ENCODE measurements around the gene CXCL8.

Gene CXCL8

GRCh38 chr4:73718375-73719373, 21.7 kb upstream of the CXCL8 start:
- no peak for DNase-seq (ENCODE audit: low spot score)

GRCh38 chr4:73721435-73721834, 18.9 kb upstream of the CXCL8 start:
- DNase-seq (ENCODE audit: low spot score) = no peak

DNA sequence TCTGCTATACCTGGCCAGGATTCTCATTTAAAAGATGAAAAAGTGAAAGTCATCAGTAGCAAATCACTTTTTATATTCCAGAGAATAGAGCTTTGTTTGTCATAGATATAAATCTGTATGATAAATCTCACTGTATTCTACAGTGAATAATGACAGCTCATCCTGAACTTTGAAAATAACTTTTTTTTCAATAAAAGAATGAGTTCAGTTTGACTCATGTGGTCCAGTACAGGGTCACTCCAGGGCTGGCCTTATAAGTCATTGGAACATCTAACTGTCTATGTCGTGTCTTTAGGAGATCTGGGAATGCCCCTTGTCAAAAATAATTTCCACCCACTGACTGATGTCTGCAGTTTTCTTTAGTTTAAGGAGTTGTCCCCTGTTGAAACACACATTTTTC, 18.5 kb upstream of the CXCL8 start:
- DNase-seq (ENCODE audit: low spot score) = no peak

GRCh38 chr4:73723023-73723422, 17.3 kb upstream of the CXCL8 start:
- no peak for DNase-seq (ENCODE audit: low spot score)

DNA sequence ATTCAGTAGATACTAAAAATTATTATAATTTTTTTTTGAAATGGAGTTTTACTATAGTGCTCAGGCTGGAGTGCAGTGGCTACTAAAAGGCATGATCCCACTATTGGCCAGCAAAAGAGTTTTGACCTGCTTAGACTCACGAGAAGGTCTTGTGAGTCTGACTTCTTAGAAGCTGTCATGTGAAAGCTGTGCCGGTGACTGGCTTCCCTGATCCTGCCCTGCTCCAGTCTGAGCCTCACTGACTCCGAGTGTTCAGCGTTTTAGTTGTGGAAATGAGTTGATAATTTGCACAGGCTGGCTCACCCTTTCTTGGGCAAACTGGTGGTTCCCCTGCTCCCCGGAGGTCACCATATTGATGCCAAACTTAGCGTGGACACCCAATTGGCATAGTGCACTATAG, 16.4 kb upstream of the CXCL8 start:
- DNase-seq (ENCODE audit: low spot score) = no peak

DNA sequence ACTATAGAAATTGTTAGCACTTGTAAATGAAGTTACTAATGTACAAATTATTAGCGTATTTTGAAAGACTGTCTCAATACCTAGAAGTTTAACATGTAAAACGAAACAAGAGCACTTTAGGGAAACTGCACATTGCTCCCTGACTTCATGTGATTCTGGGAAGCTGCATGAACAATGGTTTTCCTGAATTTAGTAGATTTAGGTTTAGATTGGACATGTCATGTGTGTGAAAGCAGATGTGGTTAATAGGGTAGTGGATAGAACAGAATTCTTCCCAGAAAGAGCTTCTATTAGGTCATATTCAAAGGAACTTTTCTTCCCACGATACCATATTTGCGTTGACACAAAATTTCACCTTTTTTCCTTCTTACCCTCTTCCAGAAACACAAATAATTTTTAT, 14.9 kb upstream of the CXCL8 start:
- no peak for DNase-seq (ENCODE audit: low spot score)

DNA sequence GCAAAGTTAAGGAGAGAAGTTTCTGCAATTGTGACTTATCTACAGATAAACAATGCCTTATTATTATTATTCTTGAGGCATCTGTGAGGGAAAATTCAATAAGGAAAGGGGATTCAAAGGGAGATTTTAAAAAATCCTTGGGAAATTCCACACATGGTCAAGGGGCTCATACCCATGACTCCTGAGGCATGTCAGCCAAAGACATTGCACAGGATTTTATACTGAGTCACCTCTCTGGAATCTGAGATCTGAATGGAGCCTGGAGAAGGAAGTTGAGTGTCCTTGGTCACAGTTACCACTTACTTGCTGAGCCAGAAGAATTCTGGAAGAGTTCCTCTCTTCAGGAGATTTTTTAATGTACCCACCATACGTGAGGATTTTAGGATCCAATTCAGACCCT, 14.4 kb upstream of the CXCL8 start:
- DNase-seq (ENCODE audit: low spot score) = peak; percentile 46

- DNase-seq (ENCODE audit: low spot score) = no peak
These were observed 12.7 kb upstream of the CXCL8 start for GRCh38 chr4:73727685-73728084.

DNA sequence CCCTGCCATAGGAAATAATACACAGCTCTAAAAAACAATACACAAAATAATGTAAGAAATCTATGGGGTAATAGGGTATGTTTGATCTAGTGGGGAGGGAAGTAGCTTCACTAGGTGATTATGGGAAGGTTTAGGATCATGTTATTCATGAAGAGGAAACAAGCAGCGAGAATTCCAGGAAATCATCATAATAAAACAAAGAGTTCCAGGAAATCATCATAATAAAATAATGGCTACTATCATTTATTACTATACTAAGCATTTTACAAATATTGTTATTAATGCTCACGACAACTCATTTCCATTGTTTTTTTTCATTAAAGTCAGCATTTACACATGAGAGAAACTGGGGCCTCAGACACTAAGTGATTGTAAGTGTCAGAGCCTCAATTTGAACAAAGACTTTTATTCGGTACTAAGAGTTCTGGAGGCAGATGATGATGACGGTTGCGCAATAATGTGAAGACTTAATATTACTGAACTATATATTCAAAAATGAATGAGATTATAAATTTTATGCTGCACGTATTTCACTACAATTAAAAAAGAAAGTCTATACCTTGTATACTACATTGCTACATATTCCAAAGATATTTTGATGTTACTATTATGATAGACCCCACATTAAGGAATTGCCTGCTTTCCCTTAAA, 12.2 kb upstream of the CXCL8 start:
- DNase-seq (ENCODE audit: low spot score) = no peak

DNA sequence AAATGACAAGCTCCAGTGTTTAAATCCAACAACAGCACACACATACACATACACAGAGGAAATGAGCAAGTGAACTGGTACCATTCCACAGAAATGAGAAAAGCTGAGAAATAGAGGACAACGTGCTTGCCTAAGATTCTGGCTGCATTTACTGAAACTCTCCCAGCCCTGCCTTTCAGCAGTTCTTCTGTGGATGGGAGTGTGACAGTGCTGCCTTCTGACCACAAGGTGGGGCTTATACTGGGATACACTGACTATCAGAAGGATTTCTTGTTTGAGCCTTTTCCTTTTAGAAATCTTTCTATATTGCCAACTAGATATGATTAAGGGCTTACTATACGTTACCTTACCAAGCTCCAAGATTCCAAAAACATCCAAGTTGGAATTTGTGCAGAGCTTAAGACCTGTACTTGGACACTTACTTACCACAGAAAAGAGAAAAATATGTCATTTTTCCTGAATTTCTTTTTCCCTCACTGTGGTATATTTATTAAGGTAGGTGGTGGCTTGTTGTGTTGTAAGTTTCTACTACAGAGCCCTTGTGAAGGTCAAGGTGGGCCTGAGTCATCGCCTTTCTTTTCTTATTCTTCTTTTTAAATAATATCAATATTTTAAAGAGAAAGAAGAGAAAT, 10.7 kb upstream of the CXCL8 start:
- peak; percentile 70 for DNase-seq (ENCODE audit: low spot score)

DNA sequence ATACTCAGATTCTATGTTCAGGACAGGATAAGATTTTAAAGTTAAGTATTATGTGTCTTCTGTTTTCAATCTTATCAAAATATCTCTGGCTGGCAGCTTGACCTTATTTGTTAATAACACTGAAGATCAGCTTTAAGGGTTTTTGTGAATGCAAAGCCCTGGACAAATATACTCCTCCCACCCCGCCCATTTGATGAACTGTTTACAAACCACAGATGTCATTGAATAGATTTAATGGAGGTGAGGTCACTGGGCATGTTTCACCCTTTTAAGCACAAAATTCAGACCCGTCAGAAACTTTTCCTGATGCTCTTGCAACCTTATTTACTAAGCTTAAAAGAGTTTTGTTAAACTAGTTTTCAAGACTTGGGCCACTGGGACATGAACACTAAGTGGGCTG, 10.1 kb upstream of the CXCL8 start:
- no peak for DNase-seq (ENCODE audit: low spot score)

- no peak for DNase-seq (ENCODE audit: low spot score)
These were observed 9.5 kb upstream of the CXCL8 start for GRCh38 chr4:73730867-73731266.

DNA sequence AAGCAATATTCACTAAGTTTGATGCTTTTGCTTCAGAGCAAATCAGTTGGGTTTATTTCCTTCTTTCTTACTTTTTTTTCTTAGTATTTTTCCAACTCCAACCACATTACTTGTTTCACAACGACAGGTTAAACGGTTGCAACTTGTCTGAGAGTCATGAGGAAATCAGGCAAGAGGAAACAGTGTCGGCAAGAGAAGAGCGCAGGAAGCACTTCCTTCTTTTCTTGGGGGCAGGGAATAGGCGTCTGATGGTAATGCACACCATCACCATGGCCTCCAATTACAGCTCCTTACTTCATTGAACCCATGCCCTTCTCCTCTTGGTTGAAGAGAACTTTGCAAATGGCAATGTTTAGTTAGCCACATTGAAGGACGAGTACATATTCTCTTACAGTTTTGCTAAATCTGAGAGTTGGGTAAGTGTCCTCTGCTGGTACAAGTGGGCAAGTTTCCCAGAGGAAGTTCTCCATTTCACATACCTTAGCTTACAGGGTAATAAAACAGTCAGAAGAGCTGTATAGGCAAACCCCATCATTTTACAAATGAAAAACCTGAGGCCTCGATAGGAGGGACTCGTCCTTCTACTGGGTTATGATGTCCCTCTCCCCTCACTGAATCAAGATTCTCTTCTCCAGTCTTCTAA, 8.3 kb upstream of the CXCL8 start:
- DNase-seq (ENCODE audit: low spot score) = no peak

DNA sequence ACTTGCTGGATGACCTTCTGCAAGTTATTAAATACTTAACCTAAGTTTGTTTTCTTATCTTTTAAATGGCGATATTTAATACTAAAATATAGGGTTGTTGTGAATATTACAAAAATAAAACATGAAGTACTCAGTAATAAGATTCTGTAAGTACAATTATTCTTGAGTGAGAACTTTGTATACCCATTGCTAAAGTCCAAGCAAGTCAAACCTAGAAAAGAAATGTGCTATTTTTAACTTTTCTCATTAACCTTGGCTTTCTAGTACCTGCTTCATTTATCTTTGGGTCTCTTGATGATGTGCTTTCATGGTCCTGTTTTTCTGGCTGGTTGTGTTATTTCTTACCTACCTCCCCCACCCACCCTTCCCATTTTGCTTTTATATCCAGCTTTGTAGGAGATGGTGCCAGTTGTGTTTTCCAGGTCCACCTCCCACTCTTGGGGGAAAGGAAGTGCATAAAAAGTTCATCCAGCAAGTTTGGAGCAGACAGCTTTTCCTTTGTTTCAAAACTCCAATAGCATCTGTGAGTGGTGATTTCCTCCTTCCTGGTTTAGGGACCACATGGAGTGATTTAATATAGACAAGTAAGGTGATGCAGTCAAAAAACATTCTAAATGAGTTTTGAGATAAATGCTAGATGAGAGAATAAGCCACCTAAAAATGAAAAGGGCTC, 7.5 kb upstream of the CXCL8 start:
- no peak for DNase-seq (ENCODE audit: low spot score)

DNA sequence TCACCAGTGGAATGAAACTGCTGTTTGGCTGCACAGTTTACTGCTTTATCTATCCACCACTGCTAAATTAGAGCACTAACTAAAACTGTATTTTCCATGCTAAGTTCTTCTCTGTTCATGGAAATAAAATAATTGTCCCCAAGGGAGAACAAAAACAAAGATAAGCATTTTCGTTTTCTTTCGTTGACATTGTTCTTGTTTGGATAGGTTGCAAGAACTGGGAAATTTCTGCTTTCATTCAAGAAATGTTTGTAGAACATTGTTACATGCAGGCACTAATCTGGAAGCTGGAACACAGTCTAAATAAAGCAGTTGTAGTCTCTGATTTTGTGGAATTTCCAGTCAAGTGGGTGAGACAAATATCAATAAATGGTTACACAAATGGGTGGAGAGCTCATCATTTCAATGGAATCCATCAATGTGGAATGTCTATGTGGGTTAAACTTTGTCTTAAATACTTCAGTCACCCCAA, 5.8 kb upstream of the CXCL8 start:
- no peak for DNase-seq (ENCODE audit: low spot score)

GRCh38 chr4:73735231-73735630, 5.1 kb upstream of the CXCL8 start:
- no peak for DNase-seq (ENCODE audit: low spot score)

DNA sequence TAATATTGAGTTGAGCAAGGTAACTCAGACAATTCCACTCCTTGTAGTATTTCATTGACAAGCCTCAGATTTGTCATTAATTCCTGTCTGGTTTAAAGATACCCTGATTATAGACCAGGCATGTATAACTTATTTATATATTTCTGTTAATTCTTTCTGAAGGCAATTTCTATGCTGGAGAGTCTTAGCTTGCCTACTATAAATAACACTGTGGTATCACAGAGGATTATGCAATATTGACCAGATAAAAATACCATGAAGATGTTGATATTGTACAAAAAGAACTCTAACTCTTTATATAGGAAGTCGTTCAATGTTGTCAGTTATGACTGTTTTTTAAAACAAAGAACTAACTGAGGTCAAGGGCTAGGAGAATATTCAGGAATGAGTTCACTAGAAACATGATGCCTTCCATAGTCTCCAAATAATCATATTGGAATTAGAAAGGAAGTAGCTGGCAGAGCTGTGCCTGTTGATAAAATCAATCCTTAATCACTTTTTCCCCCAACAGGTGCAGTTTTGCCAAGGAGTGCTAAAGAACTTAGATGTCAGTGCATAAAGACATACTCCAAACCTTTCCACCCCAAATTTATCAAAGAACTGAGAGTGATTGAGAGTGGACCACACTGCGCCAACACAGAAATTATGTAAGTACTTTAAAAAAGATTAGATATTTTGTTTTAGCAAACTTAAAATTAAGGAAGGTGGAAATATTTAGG, 821 bp downstream of the CXCL8 start:
- DNase-seq (ENCODE audit: low spot score) = no peak

- no peak for DNase-seq (ENCODE audit: low spot score)
These were observed 1.6 kb downstream of the CXCL8 start for GRCh38 chr4:73741750-73742489.

- no peak for DNase-seq (ENCODE audit: low spot score)
These were observed 2.3 kb downstream of the CXCL8 start for GRCh38 chr4:73742490-73743160.

DNA sequence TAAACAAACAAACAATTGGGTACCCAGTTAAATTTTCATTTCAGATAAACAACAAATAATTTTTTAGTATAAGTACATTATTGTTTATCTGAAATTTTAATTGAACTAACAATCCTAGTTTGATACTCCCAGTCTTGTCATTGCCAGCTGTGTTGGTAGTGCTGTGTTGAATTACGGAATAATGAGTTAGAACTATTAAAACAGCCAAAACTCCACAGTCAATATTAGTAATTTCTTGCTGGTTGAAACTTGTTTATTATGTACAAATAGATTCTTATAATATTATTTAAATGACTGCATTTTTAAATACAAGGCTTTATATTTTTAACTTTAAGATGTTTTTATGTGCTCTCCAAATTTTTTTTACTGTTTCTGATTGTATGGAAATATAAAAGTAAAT, 2.9 kb downstream of the CXCL8 start:
- DNase-seq (ENCODE audit: low spot score) = no peak
